GM12878 (cell line): ENCODE results near the gene TRAPPC11. TPM values are rescaled to one million over a fixed set of nuclear protein-coding genes. Genes with fewer than 3 reads are reported as not detected.

Experiments used
- ATAC-seq: fragments of 200-7000 bp; cut with Tn5 transposase; 3 replicates; pipeline ENCODE4 v1.9.1; 2020; ENCODE audit warnings: mild to moderate bottlenecking, moderate library complexity
- BruUV-seq: library from RNA; stranded (reverse); fragments of 400-500 nt; replicated peaks from 2 replicates; lab custom pipeline; 2021; lab: Mats Ljungman, UMichigan
- CTCF ChIA-PET: fragments of 300-600 bp; sonication (Branson Sonifier 250); formaldehyde crosslinking; extraction: SDS; loops from one replicate; lab custom pipeline; 2021; ENCODE audit warnings: inconsistent platforms; lab: Yijun Ruan, JAX
- POLR2A ChIA-PET: fragments of 350-600 bp; formaldehyde crosslinking; extraction: SDS; loops from one replicate; lab custom pipeline; 2021; ENCODE audit warnings: inconsistent platforms; lab: Charles Lee
- RAD21 ChIA-PET: fragments of 300-600 bp; sonication (Branson Sonifier 250); formaldehyde crosslinking; loops from one replicate; lab custom pipeline; 2023; ENCODE audit warnings: antibody characterized with exemption; ENCODE audit not compliant: unreplicated experiment; lab: Charles Lee
- SMC1A ChIA-PET: fragments of 300-600 bp; sonication (Branson Sonifier 250); formaldehyde crosslinking; loops from one replicate; lab custom pipeline; 2023; ENCODE audit not compliant: unreplicated experiment, uncharacterized antibody; lab: Charles Lee
- DNase-seq: peaks from one replicate; pipeline ENCODE4 v3.0.0-alpha.2; 2011; ENCODE audit warnings: low read depth, low spot score
- FAIRE-seq: peaks from 3 replicates; lab custom pipeline; 2011; peaks lifted over from hg19 to GRCh38; lab: Jason Lieb, UNC
- H2AFZ ChIP-seq: 2 replicates; pipeline ENCODE4 v1.6.0; 2011; ENCODE audit warnings: low read depth, low read length, control low read depth; ENCODE audit not compliant: control insufficient read depth
- H3K27ac ChIP-seq: 2 replicates; pipeline ENCODE4 v1.5.1; 2011; ENCODE audit warnings: control low read depth; ENCODE audit not compliant: control insufficient read depth, insufficient read depth
- H3K27me3 ChIP-seq, 2 experiments: replicated peaks in 1 of 2; 2 replicates each; pipeline versions ENCODE4 v1.6.0 to v1.6.1; 2011; ENCODE audit warnings: low read length in 1 of 2; ENCODE audit not compliant: control insufficient read depth in 2 of 2, insufficient read depth in 2 of 2
- H3K36me3 ChIP-seq, 2 experiments: 2 replicates each; pipeline ENCODE4 v1.5.1; 2011; ENCODE audit warnings: low read length in 1 of 2; ENCODE audit not compliant: control insufficient read depth in 2 of 2, insufficient read depth in 2 of 2
- H3K4me1 ChIP-seq: 2 replicates; pipeline ENCODE4 v1.6.1; 2011; ENCODE audit warnings: mild to moderate bottlenecking, low read length, moderate library complexity, mixed read lengths; ENCODE audit not compliant: control insufficient read depth, insufficient read depth
- H3K4me2 ChIP-seq: 2 replicates; pipeline ENCODE4 v1.6.0; 2011; ENCODE audit warnings: control low read depth; ENCODE audit not compliant: control insufficient read depth, insufficient read depth
- H3K4me3 ChIP-seq: fragments of 200-600 bp; sonication (generic); 2 replicates; pipeline ENCODE4 v1.5.1; 2016
- H3K79me2 ChIP-seq: 2 replicates; pipeline ENCODE4 v1.6.0; 2011; ENCODE audit warnings: low read length; ENCODE audit not compliant: control insufficient read depth, insufficient read depth
- H3K9ac ChIP-seq: 2 replicates; pipeline ENCODE4 v1.8.0; 2011; ENCODE audit warnings: low read length, control low read depth, mixed read lengths; ENCODE audit not compliant: control insufficient read depth, insufficient read depth
- H3K9me3 ChIP-seq: replicated peaks from 3 replicates; pipeline ENCODE4 v1.5.1; 2011; ENCODE audit warnings: mild to moderate bottlenecking, low read length; ENCODE audit not compliant: control insufficient read depth, insufficient read depth
- H4K20me1 ChIP-seq: 2 replicates; pipeline ENCODE4 v1.6.0; 2011; ENCODE audit not compliant: control insufficient read depth, insufficient read depth
- FOXM1 ChIP-seq: IDR thresholded peaks from 2 replicates; pipeline ENCODE4 v1.6.1; 2012; ENCODE audit warnings: low read depth, mild to moderate bottlenecking, inconsistent platforms, low read length, moderate library complexity
- KLF5 ChIP-seq: fragments of 450-650 bp; IDR thresholded peaks from 2 replicates; pipeline ENCODE4 v1.6.1; 2014; ENCODE audit warnings: mild to moderate bottlenecking; ENCODE audit not compliant: partially characterized antibody
- POLR2AphosphoS2 ChIP-seq: IDR thresholded peaks from 2 replicates; pipeline ENCODE4 v1.6.1; 2011; ENCODE audit warnings: low read depth, mild to moderate bottlenecking, low read length, improper control_type of control experiment, moderate library complexity
- SRF ChIP-seq, 2 experiments: IDR thresholded peaks; 2 replicates each; pipeline ENCODE4 v1.6.1; 2011; ENCODE audit warnings: low read depth in 2 of 2, low read length in 2 of 2, mild to moderate bottlenecking in 1 of 2, moderate library complexity in 1 of 2
- TCF12 ChIP-seq: IDR thresholded peaks from 2 replicates; pipeline ENCODE4 v1.6.1; 2011; ENCODE audit warnings: low read depth, mild to moderate bottlenecking, low read length
- TCF3 ChIP-seq: IDR thresholded peaks from 2 replicates; pipeline ENCODE4 v1.6.1; 2012; ENCODE audit warnings: low read depth, mild to moderate bottlenecking, low read length, borderline replicate concordance; ENCODE audit not compliant: insufficient read depth
- WGBS: methylation state at CpG from one replicate; pipeline ENCODE4 v1.1.6; 2016; ENCODE audit warnings: low lambda C conversion rate; ENCODE audit not compliant: insufficient replicate concordance, insufficient coverage; ENCODE audit errors: missing lambda C conversion rate; 5-methylcytosine and 5-hydroxymethylcytosine counted together
- in situ Hi-C: fragments of 300-500 bp; cut with MboI; formaldehyde crosslinking; loops from 9 replicates; pipeline ENCODE4 v1.14.3; 2018; ENCODE audit warnings: mixed read lengths
- intact Hi-C: fragments of 100-400 bp; cut with micrococcal nuclease; formaldehyde crosslinking; loops from one replicate; pipeline ENCODE4 v1.14.2; 2022; ENCODE audit not compliant: unreplicated experiment
- polyA plus RNA-seq, 11 experiments: library from polyadenylated mRNA; depleted of rRNA in 4 of 11; unstranded in 6 of 11; stranded (reverse) in 5 of 11; fragments of >200 nt; fragmentation: Nextera tagmentation in 4 of 11; fragmentation: Illumina TruSeq in 1 of 11; extraction: Ambion mirVana in 4 of 11; extraction: Trizol in 1 of 11; gene quantifications; 1 replicate in 1 of 11; 2 replicates in 10 of 11; pipeline versions ENCODE4 v1.2.1 to v1.2.3, GENCODE V29; 2011 to 2016; ENCODE audit warnings: inconsistent platforms in 2 of 11, missing spikeins in 2 of 11, low read depth in 1 of 11
- total RNA-seq, 4 experiments: library from RNA; depleted of rRNA in 3 of 4; stranded (reverse); fragments of >200 nt in 3 of 4; fragmentation: Illumina TruSeq in 1 of 4; extraction: Trizol in 1 of 4; gene quantifications; 2 replicates each; pipeline versions ENCODE4 v1.2.1 to v1.2.3, GENCODE V29; 2013 to 2021
- TF ChIP-seq, protein P1 (sequence below): IDR thresholded peaks from 2 replicates; pipeline ENCODE4 v1.6.1; 2011; ENCODE audit warnings: borderline replicate concordance, low read depth, mild to moderate bottlenecking, moderate library complexity, mixed read lengths, low read length; ENCODE audit not compliant: insufficient read depth; ENCODE audit errors: extremely low read length
- TF ChIP-seq, protein P2 (sequence below): IDR thresholded peaks from 2 replicates; pipeline ENCODE4 v1.6.1; 2012; ENCODE audit warnings: low read depth, low read length, improper control_type of control experiment

The TRAPPC11 gene
- total and polyA plus RNA-seq, 10 of the 15 experiments (the other 5 are each of a cell fraction or from before 2014, with no cell fraction given): 7.3 to 40.5 (median 22.3) TPM

DNA sequence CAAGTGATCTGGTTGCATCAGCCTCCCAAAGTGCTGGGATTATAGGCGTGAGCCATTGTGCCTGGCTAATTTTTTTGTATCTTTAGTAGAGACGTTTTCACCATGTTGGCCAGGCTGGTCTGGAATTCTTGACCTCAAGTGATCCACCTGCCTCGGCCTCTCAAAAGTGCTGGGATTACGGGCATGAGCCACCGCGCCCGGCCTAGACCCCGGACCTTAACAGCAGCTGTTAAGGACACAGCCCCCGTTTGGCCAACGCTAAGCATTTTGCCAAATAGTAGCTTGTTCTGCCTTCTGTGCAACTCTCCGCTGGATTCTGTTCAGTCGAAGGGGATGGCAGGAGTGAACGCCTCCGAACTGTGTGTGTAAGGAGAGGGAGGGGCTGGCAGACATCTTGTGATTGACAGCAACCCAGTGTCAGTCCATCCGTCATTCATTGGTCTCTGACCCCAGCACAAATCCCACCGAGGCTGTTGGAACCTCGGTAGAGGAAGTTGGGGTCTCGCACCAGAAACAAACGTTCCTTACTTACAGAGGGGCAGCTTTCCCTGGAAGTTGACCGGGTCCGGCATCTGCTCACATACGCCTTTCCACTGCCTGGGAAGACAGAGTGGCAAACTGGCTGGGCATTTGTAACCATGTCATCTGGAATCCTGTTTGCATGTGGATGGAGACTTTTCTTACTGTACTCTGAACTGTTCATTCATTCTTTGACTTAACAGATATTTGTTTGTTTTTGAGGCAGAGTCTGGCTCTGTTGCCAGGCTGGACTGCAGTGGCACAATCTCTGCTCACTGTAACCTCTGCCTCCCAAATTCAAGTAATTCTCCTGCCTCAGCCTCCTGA is 69.4 kb downstream of the TRAPPC11 start:
- H3K4me1 ChIP-seq: peaks cover under 1% of the 10 kb centered on the region
- DNase-seq (no peak), FAIRE-seq (no peak), ATAC-seq (no peak)
- POLR2A ChIA-PET: no interaction called here
- no peak for TF ChIP-seq FOXM1
- no peak for TF ChIP-seq SRF (IDR thresholded peaks at IDR 0.05; ENCODE audit: low read depth in 2 of 2, low read length in 2 of 2)
- no peak for TF ChIP-seq KLF5
- TF ChIP-seq, protein P1, sequence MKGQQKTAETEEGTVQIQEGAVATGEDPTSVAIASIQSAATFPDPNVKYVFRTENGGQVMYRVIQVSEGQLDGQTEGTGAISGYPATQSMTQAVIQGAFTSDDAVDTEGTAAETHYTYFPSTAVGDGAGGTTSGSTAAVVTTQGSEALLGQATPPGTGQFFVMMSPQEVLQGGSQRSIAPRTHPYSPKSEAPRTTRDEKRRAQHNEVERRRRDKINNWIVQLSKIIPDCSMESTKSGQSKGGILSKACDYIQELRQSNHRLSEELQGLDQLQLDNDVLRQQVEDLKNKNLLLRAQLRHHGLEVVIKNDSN: no peak
- TF ChIP-seq TCF3: no peak
- TF ChIP-seq POLR2AphosphoS2: no peak
- TF ChIP-seq TCF12: no peak
- TF ChIP-seq, protein P2, sequence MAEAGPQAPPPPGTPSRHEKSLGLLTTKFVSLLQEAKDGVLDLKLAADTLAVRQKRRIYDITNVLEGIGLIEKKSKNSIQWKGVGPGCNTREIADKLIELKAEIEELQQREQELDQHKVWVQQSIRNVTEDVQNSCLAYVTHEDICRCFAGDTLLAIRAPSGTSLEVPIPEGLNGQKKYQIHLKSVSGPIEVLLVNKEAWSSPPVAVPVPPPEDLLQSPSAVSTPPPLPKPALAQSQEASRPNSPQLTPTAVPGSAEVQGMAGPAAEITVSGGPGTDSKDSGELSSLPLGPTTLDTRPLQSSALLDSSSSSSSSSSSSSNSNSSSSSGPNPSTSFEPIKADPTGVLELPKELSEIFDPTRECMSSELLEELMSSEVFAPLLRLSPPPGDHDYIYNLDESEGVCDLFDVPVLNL: no peak
- no TSS peak for BruUV-seq
- H3K27ac ChIP-seq: no peak overlapping the region
- H3K4me2 ChIP-seq: no peak overlapping the region
- SMC1A ChIA-PET: no interaction called here
- no peak overlapping the region for H3K4me3 ChIP-seq
- H3K36me3 ChIP-seq: no peaks in the 10 kb centered on the region
- intact Hi-C loops (no loop called here), in situ Hi-C loops (no loop called here)
- H3K9ac ChIP-seq: no peak overlapping the region
- RAD21 ChIA-PET: no interaction called here
- CTCF ChIA-PET: no interaction called here
- WGBS: 68% methylated on average over 22 of the region's 22 CpGs
- no peak overlapping the region for H2AFZ ChIP-seq
- no peaks in the 10 kb centered on the region for H3K79me2 ChIP-seq
- H3K9me3 ChIP-seq: no peaks in the 10 kb centered on the region; the same call in 2 of the 3 replicates
- H3K27me3 ChIP-seq: no peaks in the 10 kb centered on the region
- no peaks in the 10 kb centered on the region; the same call in 1 of the 2 replicates for H4K20me1 ChIP-seq
